ENCODE measurements around the gene ANKRD26.

Gene ANKRD26

GRCh38 chr10:27099916-27100812, at the start of gene ANKRD26:
TSS of gene ANKRD26 (minus strand) at chr10:27100494. CDS start at chr10:27100326, 168 bp downstream.
- H3K4me3 ChIP-seq (ENCODE audit: low read depth, low read length) = peak within 1 kb of the TSS; percentile 86
- TF ChIP-seq CTCF (IDR thresholded peaks at IDR 0.05; ENCODE audit: control insufficient read depth, extremely low read depth, insufficient read depth) = peak; percentile 25; the same call in 1 of the 2 replicates
- DNase-seq (ENCODE audit: low read depth) = peak; percentile 89

GRCh38 chr10:27147701-27148100, 47.4 kb upstream of the ANKRD26 start:
- no peak for TF ChIP-seq CTCF (IDR thresholded peaks at IDR 0.05; ENCODE audit: control insufficient read depth, extremely low read depth, insufficient read depth)
- H3K4me3 ChIP-seq (ENCODE audit: low read depth, low read length) = no peak overlapping the region
- DNase-seq (ENCODE audit: low read depth) = no peak

- no peak overlapping the region for H3K4me3 ChIP-seq (ENCODE audit: low read depth, low read length)
- TF ChIP-seq CTCF (IDR thresholded peaks at IDR 0.05; ENCODE audit: control insufficient read depth, extremely low read depth, insufficient read depth) = no peak
- DNase-seq (ENCODE audit: low read depth) = no peak
Measured at GRCh38 chr10:27145937-27146336, 45.6 kb upstream of the ANKRD26 start.

GRCh38 chr10:27143686-27144085, 43.4 kb upstream of the ANKRD26 start:
- no peak for TF ChIP-seq CTCF (IDR thresholded peaks at IDR 0.05; ENCODE audit: control insufficient read depth, extremely low read depth, insufficient read depth)
- no peak overlapping the region for H3K4me3 ChIP-seq (ENCODE audit: low read depth, low read length)
- no peak for DNase-seq (ENCODE audit: low read depth)

- DNase-seq (ENCODE audit: low read depth) = no peak
- no peak overlapping the region for H3K4me3 ChIP-seq (ENCODE audit: low read depth, low read length)
- no peak for TF ChIP-seq CTCF (IDR thresholded peaks at IDR 0.05; ENCODE audit: control insufficient read depth, extremely low read depth, insufficient read depth)
Measured at GRCh38 chr10:27138277-27138676, 38.0 kb upstream of the ANKRD26 start.

GRCh38 chr10:27134371-27134770, 34.1 kb upstream of the ANKRD26 start:
- H3K4me3 ChIP-seq (ENCODE audit: low read depth, low read length) = no peak overlapping the region
- no peak for TF ChIP-seq CTCF (IDR thresholded peaks at IDR 0.05; ENCODE audit: control insufficient read depth, extremely low read depth, insufficient read depth)
- DNase-seq (ENCODE audit: low read depth) = no peak
